ENCODE data around the gene PCK2.
"Not testable (repeated sequence)": the region's sequence is repeated elsewhere in the genome, so short reads cannot be mapped to it uniquely, and the experiment has no call there.

PCK2 gene
- total RNA-seq = 77.8 to 229 (median 171) reads per million in 18 experiments

DNA sequence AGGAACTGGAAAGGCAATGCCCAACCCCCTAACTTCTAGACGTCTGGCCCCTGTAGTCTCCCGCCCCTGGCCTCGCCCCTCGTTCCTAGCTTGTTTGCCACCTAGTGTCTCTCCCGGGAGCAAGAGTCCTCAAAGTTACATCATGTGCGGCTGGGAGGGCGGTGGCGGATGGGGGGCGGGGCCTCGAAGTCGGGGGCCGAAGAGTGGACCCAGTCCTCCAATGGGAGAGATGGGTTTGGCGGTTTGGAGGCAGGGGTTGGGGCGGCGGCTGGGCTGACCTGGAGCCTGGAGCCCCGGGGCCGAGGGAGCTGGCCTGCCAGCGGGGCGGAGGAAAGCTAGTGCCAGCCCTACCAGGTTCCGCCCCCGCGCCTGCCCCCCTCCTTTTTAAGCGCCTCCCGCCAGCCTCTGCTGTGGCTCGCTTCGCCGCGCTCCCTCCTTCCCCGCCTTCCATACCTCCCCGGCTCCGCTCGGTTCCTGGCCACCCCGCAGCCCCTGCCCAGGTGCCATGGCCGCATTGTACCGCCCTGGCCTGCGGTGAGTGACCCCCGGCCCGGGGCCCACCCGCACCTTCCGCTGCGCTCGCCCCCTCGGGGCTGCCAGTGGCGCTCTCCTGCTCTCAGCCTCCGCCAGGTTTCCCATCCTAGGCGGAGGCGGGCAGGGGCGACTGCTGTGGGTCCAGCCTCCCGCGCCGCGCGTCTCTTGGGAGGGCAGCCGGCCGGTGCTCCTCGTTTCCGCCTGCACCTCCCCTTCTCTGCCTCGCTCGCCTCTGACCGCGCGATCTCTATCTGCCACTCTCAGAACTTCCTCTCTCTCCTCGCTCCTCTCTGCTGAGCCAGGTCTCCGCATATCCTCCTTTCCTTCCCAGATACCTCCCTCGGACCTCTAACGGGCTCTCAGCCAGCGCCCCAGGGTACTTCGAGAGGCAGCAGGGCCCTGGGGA is at the start of gene PCK2:
PCK2 (plus strand) TSS at position 411 of the 940 bp plus-strand sequence; CDS start at position 506, 95 bp downstream.
- DNase-seq = peak; percentile 98

GRCh38 chr14:24049002-24049401 is 45.1 kb upstream of the PCK2 start:
- DNase-seq = peak; percentile 44 to 51

- DNase-seq = not testable (repeated sequence)
Observed at GRCh38 chr14:24050753-24051152, 43.4 kb upstream of the PCK2 start.

- DNase-seq = no peak
Observed at GRCh38 chr14:24051176-24051788, 42.8 kb upstream of the PCK2 start.

DNA sequence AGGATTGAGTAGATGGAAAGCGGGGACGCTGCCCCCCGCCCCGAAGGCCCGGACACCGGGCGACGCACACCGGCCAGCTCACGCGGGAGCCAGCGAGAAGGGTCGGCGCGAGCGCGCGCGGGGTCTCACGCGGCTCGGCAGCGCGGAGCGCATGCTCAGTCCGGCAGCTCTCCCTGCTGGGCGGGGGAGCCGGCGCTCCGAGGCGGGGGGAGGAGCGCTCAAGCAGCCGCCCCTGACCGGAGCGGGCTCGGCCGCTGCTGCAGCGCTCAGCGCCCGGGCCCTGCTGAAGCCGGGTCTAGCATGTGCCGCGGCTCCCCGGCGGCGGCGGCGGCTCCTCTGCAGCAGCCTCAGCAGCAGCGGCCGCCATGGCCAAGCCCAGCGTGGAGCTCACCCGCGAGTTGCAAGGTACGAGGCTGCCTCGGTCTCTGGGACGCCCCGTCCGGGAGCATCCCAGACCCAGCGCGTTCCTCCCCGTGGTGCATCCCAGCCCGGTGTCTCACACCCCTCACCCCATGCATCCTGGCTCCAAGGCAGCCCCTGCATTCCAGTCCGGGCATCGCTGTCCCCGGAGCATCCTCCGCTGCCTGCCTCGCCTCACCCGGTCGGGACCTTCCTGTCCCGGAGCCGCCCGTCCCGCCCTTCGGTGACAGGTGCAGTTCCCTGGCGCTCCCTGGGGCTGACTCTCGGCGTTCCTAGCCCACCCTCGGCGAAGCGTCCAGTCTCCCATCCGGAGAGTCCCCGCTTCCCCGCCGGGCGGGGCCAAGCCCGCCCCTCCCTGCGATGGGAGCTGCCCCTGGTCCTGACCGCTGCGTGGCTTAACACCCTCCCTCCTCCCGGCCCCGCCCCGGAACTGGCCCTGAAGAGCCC is 42.1 kb upstream of the PCK2 start, which contains the start of gene CARMIL3:
CARMIL3 (plus strand) TSS at position 221 of the 867 bp plus-strand sequence; CDS start at position 366, 145 bp downstream.
- DNase-seq = peak; percentile 43 to 61

- DNase-seq = peak; percentile 65 to 87
Observed at GRCh38 chr14:24052656-24053547, 41.2 kb upstream of the PCK2 start.

GRCh38 chr14:24053548-24054323 is 40.4 kb upstream of the PCK2 start:
- no peak for DNase-seq

DNA sequence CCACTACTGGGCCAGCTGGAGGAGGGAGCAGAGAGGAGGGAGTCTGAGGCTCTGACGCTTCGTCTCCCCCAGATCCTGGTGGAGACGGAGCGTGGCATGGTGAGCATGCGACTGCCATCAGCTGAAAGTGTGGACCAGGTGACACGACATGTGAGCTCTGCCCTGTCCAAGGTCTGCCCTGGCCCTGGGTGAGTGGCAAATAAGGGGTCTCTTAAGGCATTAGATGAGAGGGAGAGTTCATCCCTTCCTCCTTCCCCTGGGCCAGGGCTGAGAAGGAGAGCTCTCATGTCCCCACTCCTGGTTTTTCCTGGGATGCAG is 39.8 kb upstream of the PCK2 start:
- no peak for DNase-seq

DNA sequence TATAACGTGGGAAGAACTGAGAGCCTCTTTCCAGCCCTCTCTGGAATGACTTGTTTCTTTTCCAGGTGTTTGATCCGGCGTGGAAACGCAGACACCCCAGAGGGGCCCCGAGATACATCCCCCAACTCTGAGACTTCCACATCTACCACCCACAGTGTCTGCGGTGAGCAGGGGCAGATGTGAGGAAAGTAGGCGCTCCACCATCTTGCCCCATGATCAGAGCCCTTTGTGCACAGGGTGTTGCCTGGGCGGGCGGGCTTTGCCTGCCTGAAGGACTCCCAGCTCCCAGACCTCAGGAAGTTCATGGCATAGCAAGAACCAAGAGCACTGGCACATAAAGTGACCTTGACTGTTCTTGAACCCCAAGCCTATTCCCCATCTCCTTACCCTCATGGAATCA is 39.5 kb upstream of the PCK2 start:
- no peak for DNase-seq

DNA sequence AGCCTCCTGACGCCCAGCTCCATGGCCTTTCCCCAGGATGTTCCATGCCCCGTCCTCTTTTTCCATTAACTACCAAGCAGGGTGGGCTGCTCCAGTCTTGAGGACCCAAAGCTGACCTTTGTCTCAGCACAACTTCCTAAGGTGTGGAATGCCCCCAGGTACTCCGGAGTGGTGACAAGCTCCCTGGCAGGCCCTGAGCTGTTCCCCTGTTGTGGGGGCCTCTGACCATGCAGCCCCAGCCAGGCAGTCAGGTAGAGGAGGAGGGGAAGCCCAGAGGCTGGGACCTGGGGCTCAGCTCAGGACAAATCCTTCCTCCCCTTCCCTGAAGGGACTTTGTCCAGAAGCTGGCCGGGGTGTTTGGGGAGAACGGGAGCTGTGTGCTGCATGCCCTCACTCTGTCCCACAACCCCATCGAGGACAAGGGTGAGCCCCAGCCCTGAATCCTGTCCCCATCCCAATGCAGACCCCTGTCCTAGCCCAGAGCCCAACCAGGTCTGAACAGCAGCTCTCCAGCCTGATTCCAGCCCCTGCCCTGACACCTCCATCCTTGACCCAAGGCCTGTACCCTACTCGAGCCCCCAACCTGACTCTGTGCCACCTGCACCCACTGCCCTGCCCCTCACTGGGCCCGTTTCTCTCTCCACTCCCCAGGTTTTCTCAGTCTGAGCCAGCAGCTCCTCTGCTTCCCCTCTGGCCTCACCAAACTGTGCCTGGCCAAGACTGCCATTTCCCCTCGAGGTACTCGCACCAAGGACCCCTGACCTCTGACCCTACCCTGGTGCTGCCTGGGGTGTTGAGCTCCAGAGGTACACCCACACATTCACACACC is 37.9 kb upstream of the PCK2 start:
- DNase-seq = no peak

GRCh38 chr14:24056800-24057184 is 37.3 kb upstream of the PCK2 start:
- DNase-seq = no peak

- DNase-seq = no peak
Observed at GRCh38 chr14:24057271-24057670, 36.8 kb upstream of the PCK2 start.

GRCh38 chr14:24057867-24058259 is 36.2 kb upstream of the PCK2 start:
- DNase-seq = no peak

- peak; percentile 74 to 87 for DNase-seq
Observed at GRCh38 chr14:24058260-24058950, 35.7 kb upstream of the PCK2 start.

GRCh38 chr14:24058951-24059475 is 35.1 kb upstream of the PCK2 start:
- no peak for DNase-seq

- DNase-seq = no peak
Observed at GRCh38 chr14:24059841-24060388, 34.2 kb upstream of the PCK2 start.

DNA sequence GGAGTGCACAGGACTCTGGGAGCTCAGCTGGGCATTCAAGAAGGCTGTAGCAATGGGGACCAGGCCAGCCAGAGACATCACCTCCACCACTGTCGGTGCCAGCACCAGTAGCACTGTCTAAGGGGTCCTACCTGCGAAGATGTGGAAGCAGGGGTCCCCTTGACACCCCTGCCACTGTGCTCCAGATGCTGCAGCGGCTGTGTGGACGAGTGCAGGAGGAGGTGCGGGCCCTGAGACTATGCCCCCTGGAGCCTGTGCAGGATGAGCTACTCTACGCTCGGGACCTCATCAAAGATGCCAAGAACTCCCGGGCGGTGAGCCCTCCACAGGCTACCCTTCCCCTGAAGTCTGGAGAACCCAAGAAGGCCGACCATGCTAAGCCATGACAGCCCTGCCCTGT is 33.7 kb upstream of the PCK2 start:
- no peak for DNase-seq

- no peak for DNase-seq
Observed at GRCh38 chr14:24060984-24061913, 32.9 kb upstream of the PCK2 start.

Measured in inflammatory macrophage (primary cell).